Mesodermal cell (in vitro differentiated cells): ENCODE measurements around the gene ZNF134. TPM values are rescaled to one million over a fixed set of nuclear protein-coding genes. Genes with fewer than 3 reads are reported as not detected.

ENCODE experiments used
- H3K27ac ChIP-seq: 2 replicates; pipeline ENCODE4 v1.7.0; 2013; ENCODE audit warnings: mild to moderate bottlenecking, low read depth, low read length, moderate library complexity; ENCODE audit not compliant: severe bottlenecking
- H3K36me3 ChIP-seq: 2 replicates; pipeline ENCODE4 v1.7.1; 2013; ENCODE audit warnings: mild to moderate bottlenecking, low read length, moderate library complexity; ENCODE audit not compliant: control insufficient read depth, insufficient read depth
- H3K4me1 ChIP-seq: one replicate; pipeline ENCODE4 v1.7.1; 2013; ENCODE audit warnings: mild to moderate bottlenecking, low read length; ENCODE audit not compliant: insufficient read depth, control insufficient read depth, poor library complexity, severe bottlenecking
- H3K4me3 ChIP-seq: 2 replicates; pipeline ENCODE4 v1.7.0; 2013; ENCODE audit warnings: low read length, control low read depth, mild to moderate bottlenecking; ENCODE audit not compliant: insufficient read depth, poor library complexity, severe bottlenecking; ENCODE audit errors: extremely low read depth
- H3K9me3 ChIP-seq: 2 replicates; pipeline ENCODE4 v1.7.1; 2013; ENCODE audit warnings: mild to moderate bottlenecking, low read length, moderate library complexity; ENCODE audit not compliant: control insufficient read depth
- WGBS, 2 experiments: methylation state at CpG; one replicate each; pipeline ENCODE4 v1.1.5; 2013; ENCODE audit warnings: missing lambda C conversion rate in 2 of 2; ENCODE audit not compliant: insufficient coverage in 2 of 2; 5-methylcytosine and 5-hydroxymethylcytosine counted together
- polyA plus RNA-seq, 2 experiments: library from polyadenylated mRNA; stranded (reverse); fragments of 50-300 nt; gene quantifications; one replicate each; pipeline ENCODE4 v1.2.3, GENCODE V29; 2013

The ZNF134 gene
- polyA plus RNA-seq (2013, experiment 1 of 2) = 19.2 TPM
- 14.5 TPM for polyA plus RNA-seq (2013, experiment 2 of 2)

DNA sequence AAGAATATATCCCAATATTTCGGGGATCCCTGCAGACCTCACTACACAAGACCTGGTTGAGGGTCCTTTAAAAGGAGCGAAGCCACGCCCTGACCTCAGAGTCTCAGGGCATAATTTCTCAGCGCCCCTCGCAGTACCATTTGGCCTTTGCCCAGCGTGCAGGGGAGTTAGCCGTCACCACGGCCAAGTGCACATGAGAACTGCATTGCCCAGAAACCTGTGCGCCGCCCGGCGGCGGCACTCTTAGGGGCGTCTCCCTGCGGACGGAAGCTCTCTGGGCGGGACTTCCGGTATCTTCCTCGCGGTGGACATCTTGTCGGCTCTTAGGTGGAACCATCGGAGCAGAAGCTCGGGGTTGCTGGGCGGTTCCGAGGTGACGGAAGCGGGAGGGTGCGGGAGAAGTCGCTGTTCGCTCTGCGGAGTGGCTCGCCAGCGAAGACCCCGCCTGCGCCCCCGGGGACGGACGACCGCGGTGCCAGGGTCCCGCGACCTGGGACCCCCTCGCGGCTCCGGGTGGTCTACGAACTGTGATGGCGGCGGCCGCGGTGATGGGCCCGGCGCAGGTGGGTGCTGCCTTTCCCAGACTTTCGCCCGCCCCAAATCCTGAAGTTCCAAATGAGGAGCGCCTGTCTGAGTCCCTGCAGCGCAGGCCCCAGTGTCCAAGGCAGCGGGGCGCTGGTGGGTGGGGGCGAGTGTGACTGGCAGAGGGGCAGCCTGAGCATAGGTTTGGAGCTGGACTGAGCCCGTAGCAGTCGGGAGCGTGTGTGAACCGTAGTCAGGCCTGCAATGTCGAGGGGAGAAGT is at the start of gene ZNF134:
Gene ZNF134 (plus strand): TSS at position 302 of the 803 bp plus-strand sequence. CDS start 5,227 bp downstream, outside the sequence.
- H3K4me3 ChIP-seq = peak within 1 kb of the TSS; percentile 97
- H3K27ac ChIP-seq = no peak within 1 kb of the TSS
- peaks cover 44% of the 10 kb centered on the region for H3K36me3 ChIP-seq
- WGBS, 2 experiments = 0 to 3% methylated on average over 43 to 61 of the region's 64 CpGs
- H3K4me1 ChIP-seq = no peaks in the 10 kb centered on the region
- H3K9me3 ChIP-seq = peaks cover 44% of the 10 kb centered on the region

DNA sequence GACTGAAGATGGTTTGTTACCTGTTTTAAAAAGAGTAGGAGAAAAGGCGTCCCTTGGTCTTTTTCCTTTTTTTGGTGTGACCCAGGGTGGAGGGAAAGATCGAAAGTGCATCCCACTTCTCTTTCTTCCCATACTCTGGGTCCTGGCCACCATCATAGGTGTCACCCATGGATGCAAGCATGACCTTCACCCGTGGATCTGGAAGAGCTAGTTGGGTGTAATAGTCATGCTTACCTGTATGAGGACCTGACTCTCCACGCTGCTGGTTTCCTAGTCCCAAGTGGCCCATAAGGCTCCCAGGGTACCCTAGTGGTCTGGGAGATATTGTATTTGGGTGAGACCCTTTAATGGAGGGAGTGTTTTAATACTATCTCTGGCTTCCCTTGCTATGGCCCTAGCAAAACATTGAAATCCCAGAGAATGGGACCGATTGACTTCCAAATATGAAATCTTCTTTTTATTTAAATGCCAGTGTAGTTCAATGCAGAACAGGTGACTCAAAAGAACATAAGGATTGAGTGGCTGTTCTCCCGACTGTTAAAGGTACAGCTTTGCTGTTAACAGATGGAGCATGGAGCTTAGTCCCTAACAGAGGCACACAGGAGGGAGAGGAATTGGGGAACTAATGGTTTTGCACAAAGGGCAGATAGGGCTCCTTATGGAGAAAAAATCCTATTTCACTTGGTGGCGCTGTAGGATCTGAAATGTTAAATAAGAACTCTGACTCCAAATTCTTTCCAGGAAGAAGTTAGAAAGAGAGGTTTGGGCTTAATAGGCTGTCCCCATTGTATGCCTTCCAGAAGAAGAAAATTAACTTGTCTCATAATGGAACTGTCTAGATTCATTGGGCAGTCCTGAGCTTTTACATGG is 47.4 kb upstream of the ZNF134 start:
- Histone ChIP-seq H3K27ac (no peak overlapping the region), H3K4me3 (no peak overlapping the region), H3K9me3 (peaks cover 88% of the 10 kb centered on the region), H3K36me3 (peaks cover 10% of the 10 kb centered on the region), H3K4me1 (no peaks in the 10 kb centered on the region)
- WGBS, 2 experiments = 72 to 80% methylated on average over 3 to 5 of the region's 7 CpGs

DNA sequence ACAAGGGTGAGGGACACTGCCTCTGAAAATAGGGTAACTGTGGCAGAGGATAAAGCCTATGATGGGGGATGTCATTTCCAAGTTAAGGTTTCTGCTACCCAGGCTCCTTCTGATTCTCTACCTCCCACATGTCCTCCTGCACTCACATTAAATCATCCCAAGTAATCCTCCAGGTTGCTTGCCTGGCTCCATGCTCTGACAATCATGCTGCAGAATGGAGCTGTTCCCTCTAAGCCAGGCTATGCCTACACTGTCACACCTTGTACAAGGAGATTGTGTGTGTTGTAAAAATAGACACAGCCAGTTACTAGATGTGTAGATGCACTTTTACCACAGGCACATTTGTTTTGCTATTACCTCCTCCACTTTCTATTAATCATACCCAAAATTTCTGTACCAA is 43.3 kb upstream of the ZNF134 start:
- peaks cover 90% of the 10 kb centered on the region for H3K9me3 ChIP-seq
- no peaks in the 10 kb centered on the region for H3K4me1 ChIP-seq
- peaks cover 50% of the 10 kb centered on the region for H3K36me3 ChIP-seq
- no peak overlapping the region for H3K27ac ChIP-seq
- H3K4me3 ChIP-seq = no peak overlapping the region

DNA sequence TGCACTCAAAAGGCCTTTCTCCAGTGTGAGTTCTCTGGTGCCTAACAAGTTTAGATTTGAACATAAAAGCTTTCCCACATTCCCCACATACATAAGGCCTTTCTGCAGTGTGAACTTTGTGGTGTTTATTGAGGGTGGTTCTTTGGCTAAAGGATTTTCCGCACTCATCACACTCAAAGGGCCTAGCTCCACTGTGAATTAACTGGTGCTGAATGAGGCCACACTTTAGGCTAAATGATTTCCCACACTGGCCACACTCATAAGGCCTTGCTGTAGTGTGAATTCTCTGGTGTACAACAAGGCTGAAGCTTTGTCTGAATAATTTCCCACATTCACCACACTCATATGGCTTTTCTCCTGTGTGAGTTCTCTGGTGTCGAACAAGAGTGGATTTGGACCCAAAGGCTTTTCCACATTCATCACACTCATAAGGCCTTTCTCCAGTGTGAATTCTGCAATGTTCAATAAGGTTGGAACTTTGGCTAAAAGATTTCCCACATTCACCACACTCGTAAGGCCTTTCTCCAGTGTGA is 41.6 kb upstream of the ZNF134 start:
- Histone ChIP-seq H3K9me3 (peaks cover 85% of the 10 kb centered on the region), H3K36me3 (peaks cover 68% of the 10 kb centered on the region), H3K4me3 (no peak overlapping the region), H3K27ac (no peak overlapping the region), H3K4me1 (no peaks in the 10 kb centered on the region)
- WGBS, 2 experiments = 90% methylated on average over 2 of the region's 3 CpGs; no CpG with 5 or more reads in 1 of the 2 experiments

DNA sequence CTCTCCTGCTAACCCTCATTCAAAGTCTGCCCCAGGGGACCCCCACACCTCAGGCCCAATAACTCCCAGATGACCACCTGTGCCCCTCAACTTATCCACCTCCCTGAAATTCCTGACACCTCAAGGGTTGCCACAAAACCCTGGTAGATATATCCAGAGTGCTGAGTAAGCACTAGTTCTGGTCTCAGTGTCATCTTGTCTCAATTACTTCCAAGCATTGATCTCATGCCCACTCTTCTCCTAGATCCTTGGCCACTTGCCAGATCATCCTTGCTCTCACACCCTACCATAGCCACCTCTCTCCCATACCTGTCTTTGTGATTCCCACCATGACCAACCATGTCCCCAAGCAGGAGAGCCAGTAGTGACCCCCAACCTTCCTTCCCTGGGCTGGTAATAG is 37.4 kb upstream of the ZNF134 start:
- Histone ChIP-seq H3K4me3 (no peak overlapping the region), H3K36me3 (peaks cover 59% of the 10 kb centered on the region), H3K9me3 (peaks cover 75% of the 10 kb centered on the region), H3K27ac (no peak overlapping the region), H3K4me1 (no peaks in the 10 kb centered on the region)

DNA sequence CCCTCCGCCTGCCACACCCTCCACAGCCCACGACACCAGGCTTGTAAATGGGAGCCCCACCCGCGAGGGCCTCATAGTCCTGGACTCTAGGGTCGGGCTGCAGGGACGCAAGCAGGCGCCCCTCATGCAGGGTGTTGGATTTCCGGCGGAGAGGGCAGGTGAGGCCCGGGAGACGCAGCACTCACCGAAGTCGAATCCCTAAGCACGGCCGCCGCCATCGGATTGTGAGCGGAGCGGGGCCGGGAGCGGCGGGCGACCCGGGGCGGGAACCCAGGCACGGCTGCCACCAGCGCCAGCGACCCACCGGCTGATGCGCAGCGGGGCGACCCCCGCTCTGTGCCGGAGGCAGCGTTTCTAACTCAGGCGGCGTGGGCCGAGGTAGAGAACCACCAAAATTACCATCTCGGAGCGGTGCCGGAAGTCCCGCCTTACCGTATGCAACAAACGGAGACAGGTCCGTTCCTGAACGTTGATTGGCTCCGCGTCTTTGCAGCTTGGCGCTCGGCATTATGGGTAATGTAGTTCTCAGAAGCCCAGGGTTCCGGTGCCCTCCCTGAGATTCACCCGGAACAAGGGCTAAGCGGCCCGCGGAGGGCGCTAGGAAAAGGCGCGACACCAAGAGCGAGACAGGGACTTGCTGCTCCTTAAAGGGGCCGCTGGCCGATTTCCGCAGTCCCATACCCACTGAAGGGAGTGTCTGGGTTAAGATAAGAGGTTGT is 35.4 kb upstream of the ZNF134 start, which contains the start of gene ZNF416:
Gene ZNF416 (minus strand): TSS at position 425 of the 719 bp plus-strand sequence. CDS start 207 bp downstream, at position 218.
- Histone ChIP-seq H3K4me1 (no peaks in the 10 kb centered on the region), H3K36me3 (peaks cover 40% of the 10 kb centered on the region), H3K9me3 (peaks cover 73% of the 10 kb centered on the region), H3K4me3 (peak within 1 kb of the TSS; percentile 90), H3K27ac (peak within 1 kb of the TSS; percentile 10)
- 0 to 1% methylated on average over 48 to 56 of the region's 62 CpGs for WGBS, 2 experiments

DNA sequence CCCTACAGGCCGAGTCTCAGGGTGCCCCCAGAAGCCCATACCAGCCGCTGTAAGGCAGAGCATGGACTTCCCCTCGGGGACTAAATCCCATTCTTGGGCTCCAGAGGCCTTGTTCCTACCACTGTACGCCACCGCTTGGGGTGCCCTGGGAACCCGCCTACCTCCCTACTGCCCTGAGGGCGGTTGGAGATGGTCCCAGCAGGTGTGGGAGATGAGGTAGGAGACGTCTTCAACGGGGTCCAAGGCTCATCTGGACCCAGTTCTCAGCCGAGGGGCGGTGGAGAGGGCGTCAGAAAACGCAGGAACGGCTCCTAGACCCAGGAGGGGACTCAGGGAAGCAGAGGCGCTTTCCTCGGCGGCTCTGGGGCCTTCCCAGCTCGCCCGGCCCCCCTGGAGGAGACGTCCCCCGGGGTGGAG is 30.9 kb upstream of the ZNF134 start:
- H3K36me3 ChIP-seq = peaks cover 35% of the 10 kb centered on the region
- H3K4me3 ChIP-seq = peak overlapping the region; percentile 73
- 74 to 78% methylated on average over 14 to 19 of the region's 21 CpGs for WGBS, 2 experiments
- H3K4me1 ChIP-seq = peaks cover 3% of the 10 kb centered on the region
- peaks cover 59% of the 10 kb centered on the region for H3K9me3 ChIP-seq
- no peak overlapping the region for H3K27ac ChIP-seq

DNA sequence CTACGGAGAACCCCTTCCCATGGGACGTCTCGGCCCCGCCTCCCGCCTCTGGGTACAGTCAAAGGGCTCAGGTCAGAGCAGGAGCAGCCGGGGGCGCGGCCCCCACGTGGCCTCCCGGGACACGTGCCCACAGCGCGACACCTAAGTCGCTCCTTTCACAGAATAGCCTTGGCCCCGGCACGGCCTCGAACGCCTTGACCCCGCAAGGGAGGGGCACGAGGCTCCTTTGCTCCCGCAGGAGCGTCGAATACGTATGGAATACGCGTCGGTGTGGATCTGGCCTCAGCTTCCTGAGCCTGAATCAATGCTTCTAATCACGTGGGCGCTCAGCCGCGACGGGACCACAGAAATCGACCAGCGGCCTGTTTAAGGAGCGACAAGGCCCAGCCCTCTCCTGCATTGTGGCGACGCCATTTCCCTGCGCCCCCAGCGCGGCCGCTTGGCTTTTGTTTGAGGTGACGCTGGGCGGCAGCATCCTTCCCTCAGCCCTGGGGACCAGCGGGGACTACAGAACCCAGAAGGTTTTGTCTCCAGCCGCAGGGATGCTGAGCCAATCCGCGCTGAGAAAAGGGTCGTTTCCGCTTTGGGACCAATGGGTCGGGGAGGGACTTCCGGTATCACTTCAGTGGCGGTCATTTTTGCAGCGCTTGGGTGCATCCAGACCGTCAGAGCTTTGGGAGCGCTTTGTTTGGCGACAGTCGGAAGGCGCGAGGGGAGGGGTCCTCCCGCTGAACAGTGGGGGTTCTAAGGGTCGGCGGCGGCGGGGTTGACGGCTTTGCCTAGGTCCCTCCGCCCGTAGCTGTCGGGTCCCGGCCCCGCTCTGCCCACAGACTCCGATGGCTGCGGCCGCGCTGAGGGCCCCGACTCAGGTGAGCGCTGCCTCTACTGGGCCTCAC is 30.3 kb upstream of the ZNF134 start, which contains the start of gene ZIK1:
Gene ZIK1 (plus strand): TSS at position 625 of the 896 bp plus-strand sequence. CDS start 212 bp downstream, at position 837.
- H3K36me3 ChIP-seq = peaks cover 41% of the 10 kb centered on the region
- peaks cover 63% of the 10 kb centered on the region for H3K9me3 ChIP-seq
- H3K4me3 ChIP-seq = peak within 1 kb of the TSS; percentile 73
- peak within 1 kb of the TSS; percentile 77 for H3K27ac ChIP-seq
- WGBS, 2 experiments = 6 to 7% methylated on average over 66 to 75 of the region's 76 CpGs
- H3K4me1 ChIP-seq = peaks cover 3% of the 10 kb centered on the region

DNA sequence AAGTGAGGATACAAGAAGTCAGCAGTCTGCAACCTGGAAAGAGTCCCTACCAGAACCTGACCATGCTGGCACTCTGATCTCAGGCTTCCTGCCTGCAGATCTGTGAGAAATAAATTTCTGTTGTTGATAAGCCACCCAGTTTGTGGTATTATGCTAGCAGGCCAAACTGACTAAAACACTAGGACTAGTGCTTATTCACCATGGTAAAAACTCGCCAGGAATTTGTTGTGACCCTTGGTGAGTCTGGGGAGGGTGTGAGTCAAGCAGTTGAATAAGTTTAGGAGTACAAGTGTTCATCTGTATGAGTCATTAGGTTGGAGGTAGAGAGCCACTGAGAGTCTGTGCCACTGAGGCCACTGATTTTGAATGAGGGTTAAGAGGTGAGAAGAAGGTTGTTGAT is 26.5 kb upstream of the ZNF134 start:
- peaks cover 58% of the 10 kb centered on the region for H3K9me3 ChIP-seq
- WGBS, 2 experiments = 89 to 91% methylated on average over 1 of the region's 1 CpG
- no peak overlapping the region for H3K4me3 ChIP-seq
- peaks cover 79% of the 10 kb centered on the region for H3K36me3 ChIP-seq
- peaks cover 3% of the 10 kb centered on the region for H3K4me1 ChIP-seq
- no peak overlapping the region for H3K27ac ChIP-seq
